Right lobe of liver (tissue), 4 donors: ENCODE results near the gene LIN9.

Source experiments
- CTCF ChIP-seq, 4 donors: fragments of 200-600 bp in 3 of 4; fragments of 450-650 bp in 1 of 4; IDR thresholded peaks; one replicate each; pipeline versions ENCODE4 v1.5.1 to v1.8.0; 2016 to 2022; ENCODE audit warnings: antibody characterized with exemption in 4 of 4, mild to moderate bottlenecking in 2 of 4
- POLR2A ChIP-seq: fragments of 450-650 bp; IDR thresholded peaks from one replicate; pipeline ENCODE4 v1.6.1; 2017; ENCODE audit warnings: antibody characterized with exemption, mild to moderate bottlenecking
- donor health status: DM: no; HTN: no; CAD: no.
- donor health status: DM: no; HTN: no; CAD: no.
- donor health status: DM: no; HTN: yes; CAD: no.

DNA sequence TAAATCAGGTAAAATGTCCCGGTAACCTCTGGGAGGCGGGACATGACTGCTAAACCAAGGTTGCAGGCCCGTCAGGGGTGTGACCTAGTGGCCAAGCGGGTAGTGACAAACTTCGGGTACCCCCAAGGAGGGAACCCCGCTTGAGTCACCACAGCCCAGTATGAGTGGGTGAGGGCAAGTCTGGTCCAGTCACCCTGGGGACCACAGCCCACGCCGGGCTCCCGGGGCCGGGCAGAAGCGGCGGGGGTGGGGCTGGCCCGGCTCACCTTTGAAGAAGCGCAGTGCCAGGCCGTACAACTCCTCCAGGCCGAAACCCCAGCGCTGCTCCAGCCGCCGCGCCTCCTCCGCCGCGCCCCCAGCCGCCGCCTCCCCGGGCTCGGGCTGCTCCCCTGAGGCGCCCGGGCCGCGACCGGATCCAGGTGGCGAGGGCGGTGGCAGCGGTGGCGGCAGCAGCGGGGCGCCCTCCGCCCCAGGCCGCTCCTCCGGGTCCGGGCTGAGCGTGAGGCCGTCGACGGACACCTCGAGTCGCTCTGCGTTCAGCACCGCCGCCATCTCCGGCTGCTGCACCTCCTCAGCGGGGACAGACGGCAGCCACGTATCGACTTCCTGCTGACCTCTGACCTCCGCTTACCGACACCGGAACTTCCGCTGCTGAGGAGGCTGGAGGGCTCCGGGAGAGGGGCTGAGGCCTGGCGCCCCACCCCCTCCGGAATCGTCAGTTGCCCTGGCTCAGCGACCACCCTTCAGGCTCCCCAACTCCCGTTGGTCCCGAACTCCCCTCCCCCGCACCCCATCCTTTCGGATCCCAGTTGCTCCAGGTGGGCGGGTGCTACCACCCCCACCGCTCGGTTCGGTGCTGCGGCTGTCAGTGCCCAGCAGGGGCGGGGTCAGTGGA lies 122.6 kb downstream of the LIN9 start, which contains the start of gene ACBD3:
- peak in 1 of 4 donors; percentile 32 for TF ChIP-seq CTCF (IDR thresholded peaks at IDR 0.05)
- TF ChIP-seq POLR2A: peak; percentile 91
